Panc1 (cell line): ENCODE results near the gene PRKACB. TPM values are rescaled to one million over a fixed set of nuclear protein-coding genes. Genes with fewer than 3 reads are reported as not detected.

Experiments used
- ATAC-seq: fragments of 200-7000 bp; cut with Tn5 transposase; 2 replicates; pipeline ENCODE4 v1.9.1; 2020; ENCODE audit warnings: mild to moderate bottlenecking, moderate library complexity
- BruUV-seq: library from RNA; stranded (reverse); fragments of 400-500 nt; replicated peaks from 2 replicates; lab custom pipeline; 2021; lab: Mats Ljungman, UMichigan
- CTCF ChIA-PET: fragments of 300-600 bp; sonication (Branson Sonifier 250); formaldehyde crosslinking; loops from one replicate; lab custom pipeline; 2022; ENCODE audit warnings: antibody characterized with exemption; lab: Charles Lee
- POLR2A ChIA-PET: fragments of 300-600 bp; sonication (Branson Sonifier 250); formaldehyde crosslinking; loops from one replicate; lab custom pipeline; 2022; ENCODE audit warnings: antibody characterized with exemption; lab: Charles Lee
- DNase-seq: peaks from one replicate; pipeline ENCODE4 v3.0.0-alpha.2; 2010; ENCODE audit warnings: low read depth, low spot score
- H3K27ac ChIP-seq: 2 replicates; pipeline ENCODE4 v1.5.1; 2011; ENCODE audit warnings: mild to moderate bottlenecking, low read length, inconsistent platforms
- H3K27me3 ChIP-seq: fragments of 200-500 bp; sonication (Bioruptor generic); 2 replicates; pipeline ENCODE4 v1.6.0; 2014; ENCODE audit warnings: low read length, inconsistent platforms; ENCODE audit not compliant: control insufficient read depth, insufficient read depth
- H3K36me3 ChIP-seq: fragments of 200-500 bp; sonication (Bioruptor generic); 2 replicates; pipeline ENCODE4 v1.5.1; 2014; ENCODE audit warnings: inconsistent platforms, mild to moderate bottlenecking, low read length, moderate library complexity; ENCODE audit not compliant: control insufficient read depth, insufficient read depth
- H3K4me1 ChIP-seq: 2 replicates; pipeline ENCODE4 v1.5.1; 2011; ENCODE audit warnings: inconsistent platforms, mild to moderate bottlenecking, low read length, moderate library complexity; ENCODE audit not compliant: control insufficient read depth, insufficient read depth
- H3K4me3 ChIP-seq, 2 experiments: 2 replicates each; pipeline ENCODE4 v1.5.1; 2011 to 2012; ENCODE audit warnings: low read depth in 2 of 2, low read length in 2 of 2, mild to moderate bottlenecking in 2 of 2, inconsistent platforms in 1 of 2, moderate library complexity in 1 of 2
- H3K9me3 ChIP-seq: fragments of 200-500 bp; sonication (Bioruptor generic); 2 replicates; pipeline ENCODE4 v1.5.1; 2014; ENCODE audit warnings: low read depth, mild to moderate bottlenecking, inconsistent platforms, low read length, moderate library complexity; ENCODE audit not compliant: control insufficient read depth, insufficient read depth
- CTCF ChIP-seq: fragments of 450-650 bp; IDR thresholded peaks from 2 replicates; pipeline ENCODE4 v1.5.1; 2017; ENCODE audit warnings: mild to moderate bottlenecking
- POLR2AphosphoS5 ChIP-seq: IDR thresholded peaks from 2 replicates; pipeline ENCODE4 v1.6.1; 2012; ENCODE audit warnings: mild to moderate bottlenecking, low read depth, low read length, moderate library complexity
- REST ChIP-seq, 2 experiments: IDR thresholded peaks; 2 replicates each; pipeline ENCODE4 v1.6.1; 2011 to 2012; ENCODE audit warnings: low read depth in 2 of 2, control low read depth in 1 of 2, low read length in 1 of 2, mild to moderate bottlenecking in 1 of 2, moderate library complexity in 1 of 2; ENCODE audit not compliant: insufficient read depth in 1 of 2
- SIN3A ChIP-seq: IDR thresholded peaks from 2 replicates; pipeline ENCODE4 v1.6.1; 2012; ENCODE audit warnings: low read depth, mild to moderate bottlenecking, low read length, moderate library complexity, borderline replicate concordance; ENCODE audit not compliant: insufficient read depth
- TCF7L2 ChIP-seq: IDR thresholded peaks from 2 replicates; pipeline ENCODE4 v1.6.1; 2011; ENCODE audit warnings: mild to moderate bottlenecking, low read depth, low read length, inconsistent platforms
- in situ Hi-C: cut with HindIII; loops from 2 replicates; pipeline ENCODE4 v1.10.0; 2016; ENCODE audit warnings: low sequenced_read_pairs, low pct_unique_long_range_greater_than_20kb
- intact Hi-C: fragments of 100-400 bp; cut with micrococcal nuclease; formaldehyde crosslinking; loops from one replicate; pipeline ENCODE4 v1.10.0; 2022; ENCODE audit not compliant: unreplicated experiment
- total RNA-seq: library from RNA; stranded (reverse); gene quantifications from one replicate; pipeline ENCODE4 v1.2.1, GENCODE V29; 2021; ENCODE audit not compliant: unreplicated experiment

The PRKACB gene
- total RNA-seq, 1 experiment from 2014 or later = 54.9 TPM

GRCh38 chr1:84265867-84266266 is 121.8 kb downstream of the PRKACB start:
- ATAC-seq (no peak), DNase-seq (no peak)
- POLR2A ChIA-PET = interaction anchor here (0.5 to 0.6 kb wide), 4 partner anchors 20 to 791 kb away, joined by 3 to 7 read pairs (median 6); no protein-coding TSS in a partner anchor
- peaks cover 2% of the 10 kb centered on the region for H3K4me1 ChIP-seq
- no TSS peak for BruUV-seq
- H3K27me3 ChIP-seq = no peaks in the 10 kb centered on the region
- intact Hi-C loops (no loop called here), in situ Hi-C loops (no loop called here)
- no peak overlapping the region for H3K4me3 ChIP-seq
- CTCF ChIA-PET = no interaction called here
- H3K27ac ChIP-seq = no peak overlapping the region
- no peaks in the 10 kb centered on the region for H3K9me3 ChIP-seq
- H3K36me3 ChIP-seq = no peaks in the 10 kb centered on the region
- TF ChIP-seq SIN3A = no peak
- TF ChIP-seq POLR2AphosphoS5 = no peak
- TF ChIP-seq CTCF = no peak
- TF ChIP-seq REST (IDR thresholded peaks at IDR 0.05; ENCODE audit: insufficient read depth in 1 of 2, low read depth in 2 of 2, low read length in 1 of 2) = no peak
- TF ChIP-seq TCF7L2 = no peak

GRCh38 chr1:84266748-84267147 is 122.7 kb downstream of the PRKACB start:
- no TSS peak for BruUV-seq
- POLR2A ChIA-PET = no interaction called here

More at GRCh38 chr1:84266748-84267147, 122.7 kb downstream of the PRKACB start:
- intact Hi-C loops (no loop called here), in situ Hi-C loops (no loop called here)
- Histone ChIP-seq H3K36me3 (no peaks in the 10 kb centered on the region), H3K4me1 (peaks cover 6% of the 10 kb centered on the region), H3K4me3 (no peak overlapping the region), H3K27ac (no peak overlapping the region), H3K27me3 (no peaks in the 10 kb centered on the region), H3K9me3 (no peaks in the 10 kb centered on the region)
- DNase-seq (no peak), ATAC-seq (no peak)
- CTCF ChIA-PET = no interaction called here
- TF ChIP-seq TCF7L2 (no peak), POLR2AphosphoS5 (no peak), REST (IDR thresholded peaks at IDR 0.05; ENCODE audit: insufficient read depth in 1 of 2, low read depth in 2 of 2, low read length in 1 of 2) (no peak), SIN3A (no peak), CTCF (no peak)
